ENCODE results near the gene TGFBI.

TGFBI gene

DNA sequence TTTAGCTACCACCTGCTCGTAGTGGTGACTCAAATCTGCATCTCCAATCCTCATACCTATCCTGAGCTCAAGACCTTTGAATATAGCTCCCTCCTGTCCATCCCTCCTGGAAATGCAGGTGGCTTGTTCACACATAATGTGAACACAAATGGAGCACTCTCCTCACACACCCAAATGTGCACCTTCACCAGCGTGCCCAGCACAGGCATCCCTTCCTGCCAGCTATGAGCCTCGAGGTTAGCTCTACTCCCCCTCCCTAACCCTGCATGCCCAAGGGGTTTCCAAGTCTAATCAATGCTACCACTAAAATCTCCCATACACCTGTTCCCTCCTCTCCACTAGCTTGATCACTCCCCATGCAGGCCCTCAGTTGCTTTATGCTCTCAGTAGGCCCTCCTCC, 2.2 kb upstream of the TGFBI start:
- H3K27me3 ChIP-seq (ENCODE audit: control insufficient read depth in 3 of 3, insufficient read depth in 3 of 3, low read depth in 1 of 3, low read length in 3 of 3) = peaks cover 0 to 80% (median 17%) of the 10 kb centered on the region in 3 experiments
- H2AK5ac ChIP-seq (ENCODE audit: low read depth, low read length) = no peak overlapping the region
- DNase-seq (ENCODE audit: low spot score) = no peak
- H2BK5ac ChIP-seq (ENCODE audit: low read length) = no peak overlapping the region
- no peak overlapping the region for H3K9ac ChIP-seq (ENCODE audit: low read depth, low read length, poor library complexity)
- H3K18ac ChIP-seq (ENCODE audit: low read length) = no peak overlapping the region
- no peaks in the 10 kb centered on the region for H3K36me3 ChIP-seq (replicated peaks in 1 of 2; ENCODE audit: control insufficient read depth in 2 of 2, insufficient read depth in 2 of 2, low read length in 2 of 2)
- H2AFZ ChIP-seq (ENCODE audit: low read length) = no peak overlapping the region
- H3K14ac ChIP-seq (ENCODE audit: low read length) = no peak overlapping the region
- H3K9me3 ChIP-seq (replicated peaks in 1 of 2; ENCODE audit: control insufficient read depth in 2 of 2, insufficient read depth in 1 of 2, low read depth in 1 of 2, low read length in 2 of 2) = no peaks in the 10 kb centered on the region
- H4K91ac ChIP-seq (ENCODE audit: low read depth, low read length, poor library complexity) = no peak overlapping the region
- H3K4me2 ChIP-seq (ENCODE audit: insufficient read depth, low read length, poor library complexity, severe bottlenecking) = no peak overlapping the region
- H2BK120ac ChIP-seq (ENCODE audit: low read depth, low read length) = no peak overlapping the region
- no peak overlapping the region for H2BK15ac ChIP-seq (ENCODE audit: low read length)
- H3K23ac ChIP-seq (ENCODE audit: low read depth, low read length, poor library complexity) = no peak overlapping the region
- H2BK12ac ChIP-seq (ENCODE audit: low read length) = no peak overlapping the region
- H3K79me1 ChIP-seq (ENCODE audit: low read depth, low read length) = no peaks in the 10 kb centered on the region
- no peak overlapping the region for H3K27ac ChIP-seq (replicated peaks; ENCODE audit: low read length)
- H4K8ac ChIP-seq (ENCODE audit: low read depth, low read length) = no peak overlapping the region
- H3K4me1 ChIP-seq (ENCODE audit: control insufficient read depth in 2 of 2, insufficient read depth in 1 of 2, low read depth in 1 of 2, low read length in 2 of 2) = peaks cover 0 to 8% of the 10 kb centered on the region in 2 donors
- no peak overlapping the region for H3K4ac ChIP-seq (ENCODE audit: low read length)
- H3K4me3 ChIP-seq (ENCODE audit: low read length in 2 of 2) = no peak overlapping the region
- no CpG with 5 or more reads among the region's 3 CpGs for WGBS, 2 donors (ENCODE audit: extremely low coverage in 2 of 2, insufficient read length in 2 of 2, insufficient replicate concordance in 1 of 2)

DNA sequence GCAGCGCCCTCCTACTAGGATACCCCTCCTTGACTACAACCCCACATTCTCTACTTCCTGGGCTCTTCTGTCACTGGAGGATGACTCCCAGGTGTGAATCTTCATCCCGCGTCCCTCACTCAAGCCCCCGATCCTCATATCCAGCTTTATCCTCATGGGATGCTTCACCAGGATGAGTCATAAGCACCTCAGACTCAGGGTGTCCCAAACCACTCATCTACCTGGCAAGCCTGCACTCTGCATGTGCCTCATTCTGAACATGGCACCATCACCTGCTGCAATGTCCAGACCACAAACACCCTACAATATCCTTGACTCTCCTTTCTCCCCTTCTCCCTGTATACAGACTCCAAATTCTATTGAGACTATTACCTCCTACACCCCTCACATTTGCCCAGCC, 1.5 kb upstream of the TGFBI start:
- Histone ChIP-seq H3K4ac (ENCODE audit: low read length) (no peak overlapping the region), H3K36me3 (replicated peaks in 1 of 2; ENCODE audit: control insufficient read depth in 2 of 2, insufficient read depth in 2 of 2, low read length in 2 of 2) (no peaks in the 10 kb centered on the region), H3K9ac (ENCODE audit: low read depth, low read length, poor library complexity) (no peak overlapping the region), H3K27me3 (ENCODE audit: control insufficient read depth in 3 of 3, insufficient read depth in 3 of 3, low read depth in 1 of 3, low read length in 3 of 3) (peaks cover 0 to 87% (median 17%) of the 10 kb centered on the region in 3 experiments), H4K91ac (ENCODE audit: low read depth, low read length, poor library complexity) (no peak overlapping the region), H3K27ac (replicated peaks; ENCODE audit: low read length) (no peak overlapping the region), H3K4me1 (ENCODE audit: control insufficient read depth in 2 of 2, insufficient read depth in 1 of 2, low read depth in 1 of 2, low read length in 2 of 2) (peaks cover 0 to 8% of the 10 kb centered on the region in 2 donors), H3K79me1 (ENCODE audit: low read depth, low read length) (no peaks in the 10 kb centered on the region), H2BK15ac (ENCODE audit: low read length) (no peak overlapping the region), H3K9me3 (replicated peaks in 1 of 2; ENCODE audit: control insufficient read depth in 2 of 2, insufficient read depth in 1 of 2, low read depth in 1 of 2, low read length in 2 of 2) (no peaks in the 10 kb centered on the region), H3K18ac (ENCODE audit: low read length) (no peak overlapping the region), H2AFZ (ENCODE audit: low read length) (no peak overlapping the region), H3K14ac (ENCODE audit: low read length) (no peak overlapping the region), H2BK120ac (ENCODE audit: low read depth, low read length) (no peak overlapping the region), H3K4me2 (ENCODE audit: insufficient read depth, low read length, poor library complexity, severe bottlenecking) (no peak overlapping the region), H2BK5ac (ENCODE audit: low read length) (no peak overlapping the region), H2AK5ac (ENCODE audit: low read depth, low read length) (no peak overlapping the region), H4K8ac (ENCODE audit: low read depth, low read length) (no peak overlapping the region), H3K4me3 (ENCODE audit: low read length in 2 of 2) (no peak overlapping the region), H2BK12ac (ENCODE audit: low read length) (no peak overlapping the region), H3K23ac (ENCODE audit: low read depth, low read length, poor library complexity) (no peak overlapping the region)
- no peak for DNase-seq (ENCODE audit: low spot score)
- WGBS, 2 donors (ENCODE audit: extremely low coverage in 2 of 2, insufficient read length in 2 of 2, insufficient replicate concordance in 1 of 2) = no CpG with 5 or more reads among the region's 4 CpGs

DNA sequence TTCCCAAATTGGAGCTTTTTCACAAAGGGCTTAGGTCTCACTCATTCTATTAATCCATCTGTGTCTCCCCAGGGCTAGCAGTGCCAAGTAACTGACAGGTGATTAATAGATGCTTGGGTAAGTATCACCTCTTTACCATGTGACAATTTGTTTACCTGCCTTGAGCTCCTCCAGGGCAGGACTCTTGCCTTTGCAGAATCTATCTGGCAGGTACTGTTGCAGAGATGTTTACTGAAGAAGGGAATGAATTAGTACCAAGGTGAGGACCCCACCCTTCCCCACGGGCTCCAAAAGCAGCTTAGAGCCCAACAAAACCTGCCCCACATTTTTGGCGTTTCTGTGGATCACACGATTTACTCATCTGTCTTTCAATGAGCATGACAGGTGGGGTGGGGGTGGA, 698 bp upstream of the TGFBI start:
- H2AK5ac ChIP-seq (ENCODE audit: low read depth, low read length) = no peak overlapping the region
- no peak overlapping the region for H3K4ac ChIP-seq (ENCODE audit: low read length)
- no peak overlapping the region for H3K9ac ChIP-seq (ENCODE audit: low read depth, low read length, poor library complexity)
- no peak overlapping the region for H4K8ac ChIP-seq (ENCODE audit: low read depth, low read length)
- H4K91ac ChIP-seq (ENCODE audit: low read depth, low read length, poor library complexity) = no peak overlapping the region
- H3K27me3 ChIP-seq (ENCODE audit: control insufficient read depth in 3 of 3, insufficient read depth in 3 of 3, low read depth in 1 of 3, low read length in 3 of 3) = peaks cover 0 to 89% (median 17%) of the 10 kb centered on the region in 3 experiments
- H3K23ac ChIP-seq (ENCODE audit: low read depth, low read length, poor library complexity) = no peak overlapping the region
- no peak overlapping the region for H2BK12ac ChIP-seq (ENCODE audit: low read length)
- H3K27ac ChIP-seq (replicated peaks; ENCODE audit: low read length) = no peak overlapping the region
- H2AFZ ChIP-seq (ENCODE audit: low read length) = no peak overlapping the region
- no peak overlapping the region for H3K4me2 ChIP-seq (ENCODE audit: insufficient read depth, low read length, poor library complexity, severe bottlenecking)
- no peak for DNase-seq (ENCODE audit: low spot score)
- H3K36me3 ChIP-seq (replicated peaks in 1 of 2; ENCODE audit: control insufficient read depth in 2 of 2, insufficient read depth in 2 of 2, low read length in 2 of 2) = no peaks in the 10 kb centered on the region
- no peak overlapping the region for H3K14ac ChIP-seq (ENCODE audit: low read length)
- no CpG with 5 or more reads among the region's 3 CpGs for WGBS, 2 donors (ENCODE audit: extremely low coverage in 2 of 2, insufficient read length in 2 of 2, insufficient replicate concordance in 1 of 2)
- no peak overlapping the region for H2BK15ac ChIP-seq (ENCODE audit: low read length)
- no peak overlapping the region for H2BK120ac ChIP-seq (ENCODE audit: low read depth, low read length)
- no peak overlapping the region for H2BK5ac ChIP-seq (ENCODE audit: low read length)
- H3K4me1 ChIP-seq (ENCODE audit: control insufficient read depth in 2 of 2, insufficient read depth in 1 of 2, low read depth in 1 of 2, low read length in 2 of 2) = peaks cover 0 to 8% of the 10 kb centered on the region in 2 donors
- no peak overlapping the region for H3K4me3 ChIP-seq (ENCODE audit: low read length in 2 of 2)
- H3K79me1 ChIP-seq (ENCODE audit: low read depth, low read length) = no peaks in the 10 kb centered on the region
- no peaks in the 10 kb centered on the region for H3K9me3 ChIP-seq (replicated peaks in 1 of 2; ENCODE audit: control insufficient read depth in 2 of 2, insufficient read depth in 1 of 2, low read depth in 1 of 2, low read length in 2 of 2)
- H3K18ac ChIP-seq (ENCODE audit: low read length) = no peak overlapping the region

DNA sequence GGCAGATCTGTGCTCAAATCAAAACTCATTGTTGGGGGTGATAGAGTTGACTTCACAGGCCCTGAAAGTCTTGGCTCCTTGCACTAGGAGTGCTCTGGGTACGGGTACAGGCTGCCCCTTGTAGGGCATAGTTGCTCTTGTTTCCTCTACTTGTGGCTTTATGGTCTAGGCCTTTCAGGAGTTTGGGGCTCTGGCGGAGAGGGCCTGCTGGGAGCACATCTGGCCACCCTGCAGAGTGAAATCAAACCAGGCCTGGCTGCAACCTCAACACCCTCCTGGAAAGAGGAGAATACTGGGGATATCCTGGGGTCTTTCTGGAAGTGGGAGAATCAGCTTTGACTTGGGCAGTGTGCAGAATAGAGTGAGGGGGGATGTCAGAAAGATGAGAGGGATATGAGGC, 1.5 kb downstream of the TGFBI start:
- H3K9ac ChIP-seq (ENCODE audit: low read depth, low read length, poor library complexity) = no peak overlapping the region
- H2BK5ac ChIP-seq (ENCODE audit: low read length) = no peak overlapping the region
- no CpG with 5 or more reads among the region's 2 CpGs for WGBS, 2 donors (ENCODE audit: extremely low coverage in 2 of 2, insufficient read length in 2 of 2, insufficient replicate concordance in 1 of 2)
- no peak overlapping the region for H2BK15ac ChIP-seq (ENCODE audit: low read length)
- H3K4me2 ChIP-seq (ENCODE audit: insufficient read depth, low read length, poor library complexity, severe bottlenecking) = no peak overlapping the region
- no peak overlapping the region for H3K23ac ChIP-seq (ENCODE audit: low read depth, low read length, poor library complexity)
- H3K4me3 ChIP-seq (ENCODE audit: low read length in 2 of 2) = no peak overlapping the region
- no peak overlapping the region for H3K14ac ChIP-seq (ENCODE audit: low read length)
- H2AFZ ChIP-seq (ENCODE audit: low read length) = no peak overlapping the region
- no peak overlapping the region for H3K27ac ChIP-seq (replicated peaks; ENCODE audit: low read length)
- H2BK120ac ChIP-seq (ENCODE audit: low read depth, low read length) = no peak overlapping the region
- H3K36me3 ChIP-seq (replicated peaks in 1 of 2; ENCODE audit: control insufficient read depth in 2 of 2, insufficient read depth in 2 of 2, low read length in 2 of 2) = no peaks in the 10 kb centered on the region
- H3K4me1 ChIP-seq (ENCODE audit: control insufficient read depth in 2 of 2, insufficient read depth in 1 of 2, low read depth in 1 of 2, low read length in 2 of 2) = peaks cover 0 to 8% of the 10 kb centered on the region in 2 donors
- H4K91ac ChIP-seq (ENCODE audit: low read depth, low read length, poor library complexity) = no peak overlapping the region
- H3K27me3 ChIP-seq (ENCODE audit: control insufficient read depth in 3 of 3, insufficient read depth in 3 of 3, low read depth in 1 of 3, low read length in 3 of 3) = peaks cover 0 to 79% (median 17%) of the 10 kb centered on the region in 3 experiments
- H4K8ac ChIP-seq (ENCODE audit: low read depth, low read length) = no peak overlapping the region
- no peak overlapping the region for H2BK12ac ChIP-seq (ENCODE audit: low read length)
- no peak for DNase-seq (ENCODE audit: low spot score)
- no peaks in the 10 kb centered on the region for H3K79me1 ChIP-seq (ENCODE audit: low read depth, low read length)
- H3K9me3 ChIP-seq (replicated peaks in 1 of 2; ENCODE audit: control insufficient read depth in 2 of 2, insufficient read depth in 1 of 2, low read depth in 1 of 2, low read length in 2 of 2) = no peaks in the 10 kb centered on the region
- no peak overlapping the region for H2AK5ac ChIP-seq (ENCODE audit: low read depth, low read length)
- H3K4ac ChIP-seq (ENCODE audit: low read length) = no peak overlapping the region
- H3K18ac ChIP-seq (ENCODE audit: low read length) = no peak overlapping the region
